ENCODE measurements around the gene PRDM16. TPM values are rescaled to one million over a fixed set of nuclear protein-coding genes. Genes with fewer than 3 reads are reported as not detected.

The PRDM16 gene
- total and polyA plus RNA-seq, 2 of the 4 experiments (the other 2 are of a cell fraction) = 0.02 TPM; not detected in 1

- peak; percentile 48; the same call in 1 of the 2 replicates for TF ChIP-seq MAZ (IDR thresholded peaks at IDR 0.05; ENCODE audit: borderline replicate concordance, low read depth, low read length)
- TF ChIP-seq FOS (IDR thresholded peaks at IDR 0.05; ENCODE audit: low read depth, low read length) = no peak
- TF ChIP-seq POLR2A (IDR thresholded peaks at IDR 0.05; ENCODE audit: low read depth, low read length) = no peak
Observed at GRCh38 chr1:3453891-3454810, 385.1 kb downstream of the PRDM16 start, which contains the start of gene ARHGEF16 (continued).

GRCh38 chr1:3454811-3455618 lies 386.0 kb downstream of the PRDM16 start:
- H2AFZ ChIP-seq (replicated peaks; ENCODE audit: low read length, poor library complexity) = no peak overlapping the region
- H3K27ac ChIP-seq (ENCODE audit: insufficient read depth, low read length) = no peak overlapping the region
- no peaks in the 10 kb centered on the region for H3K9me1 ChIP-seq (ENCODE audit: insufficient read depth, low read length)
- no peak overlapping the region for H3K56ac ChIP-seq (ENCODE audit: extremely low read depth, insufficient read depth, low read length)
- no peak overlapping the region for H2BK120ac ChIP-seq (ENCODE audit: low read depth, low read length)
- no peak overlapping the region for H3K23ac ChIP-seq (ENCODE audit: low read depth, low read length)
- no peak overlapping the region for H2AK9ac ChIP-seq (replicated peaks; ENCODE audit: low read depth, low read length, poor library complexity)
- no peaks in the 10 kb centered on the region; the same call in 1 of the 2 replicates for H3K4me1 ChIP-seq (ENCODE audit: control insufficient read depth, insufficient read depth, low read length)
- no peak overlapping the region for H4K91ac ChIP-seq (ENCODE audit: insufficient read depth, low read depth, low read length)
- 0 out of 2 replicates have a peak, but pooled peaks cover 2% of the 10 kb centered on the region for H4K20me1 ChIP-seq (ENCODE audit: insufficient read depth, low read length)
- WGBS, 2 experiments (ENCODE audit: extremely low coverage in 2 of 2, insufficient read length in 1 of 2) = 6% methylated on average over 8 of the region's 46 CpGs; no CpG with 5 or more reads in 1 of the 2 experiments
- no peaks in the 10 kb centered on the region for H3K36me3 ChIP-seq (ENCODE audit: control insufficient read depth, insufficient read depth, low read length)
- BruUV-seq (replicated peaks) = no TSS peak
- peaks cover 33% of the 10 kb centered on the region for H3K27me3 ChIP-seq (ENCODE audit: control insufficient read depth, insufficient read depth, low read length)
- dilution Hi-C loops (cut with HindIII; ENCODE audit: low sequenced_read_pairs, unreplicated experiment) = no loop called here
- in situ Hi-C loops (cut with MboI; ENCODE audit: low sequenced_read_pairs) = no loop called here
- H3K9me3 ChIP-seq (ENCODE audit: control insufficient read depth, insufficient read depth, low read length) = no peaks in the 10 kb centered on the region
- TF ChIP-seq SMC3 (IDR thresholded peaks at IDR 0.05; ENCODE audit: low read depth, low read length) (no peak), RCOR1 (IDR thresholded peaks at IDR 0.05; ENCODE audit: insufficient replicate concordance, low read length) (no peak), USF2 (IDR thresholded peaks at IDR 0.05; ENCODE audit: low read depth, low read length) (no peak), CHD1 (IDR thresholded peaks at IDR 0.05; ENCODE audit: low read depth, low read length) (no peak), RAD21 (IDR thresholded peaks at IDR 0.05; ENCODE audit: low read length) (no peak), BHLHE40 (IDR thresholded peaks at IDR 0.05; ENCODE audit: low read depth, low read length) (no peak), MAZ (IDR thresholded peaks at IDR 0.05; ENCODE audit: borderline replicate concordance, low read depth, low read length) (no peak)
- H2BK20ac ChIP-seq (ENCODE audit: low read depth, low read length) = no peak overlapping the region
- no peak for ATAC-seq (ENCODE audit: low read depth)
- H2AK5ac ChIP-seq (ENCODE audit: low read depth, low read length) = no peak overlapping the region
- no peak overlapping the region for H2BK5ac ChIP-seq (ENCODE audit: low read depth, low read length, poor library complexity, severe bottlenecking)
- no peak overlapping the region for H3K4me3 ChIP-seq (ENCODE audit: insufficient read depth, low read depth, low read length)
- H3K4ac ChIP-seq (ENCODE audit: low read depth, low read length) = no peak overlapping the region
- DNase-seq = no peak
- H3K9ac ChIP-seq (ENCODE audit: low read depth, low read length) = no peak overlapping the region
- H2BK15ac ChIP-seq (ENCODE audit: low read depth, low read length) = no peak overlapping the region
- POLR2A ChIA-PET (ENCODE audit: unreplicated experiment) = no interaction called here
- H3K4me2 ChIP-seq (ENCODE audit: low read depth, low read length) = no peak overlapping the region
- no peaks in the 10 kb centered on the region for H3K79me1 ChIP-seq (ENCODE audit: low read depth in 1 of 2, low read length in 2 of 2)
- H4K5ac ChIP-seq (ENCODE audit: low read depth, low read length) = no peak overlapping the region
- no peak overlapping the region for H3K18ac ChIP-seq (ENCODE audit: low read depth, low read length)
- intact Hi-C loops (cut with micrococcal nuclease) = loop anchor here (5.0 kb wide), 2 partner anchors 267 to 347 kb away; no protein-coding TSS in a partner anchor
- no peak overlapping the region for H4K8ac ChIP-seq (ENCODE audit: low read depth in 2 of 2, low read length in 2 of 2)
- CTCF ChIA-PET = no interaction called here
- no peak overlapping the region for H3K14ac ChIP-seq (replicated peaks; ENCODE audit: low read depth, low read length)
